Stomach (tissue), 9 donors: ENCODE results near the gene TSPAN17. TPM values are rescaled to one million over a fixed set of nuclear protein-coding genes. Genes with fewer than 3 reads are reported as not detected.

Experiments used
- DNase-seq, 2 donors: peaks; one replicate each; pipeline versions ENCODE4 v3.0.0 to v3.0.0-alpha.2; 2013 to 2019
- H3K27ac ChIP-seq, 5 donors: fragments of 200-600 bp in 4 of 5; sonication (generic) in 4 of 5; one replicate each; pipeline ENCODE4 v1.5.1; 2013 to 2019; ENCODE audit warnings: mild to moderate bottlenecking in 1 of 5, moderate library complexity in 1 of 5
- H3K27me3 ChIP-seq, 3 donors: fragments of 200-600 bp; sonication (generic); one replicate each; pipeline ENCODE4 v1.5.1; 2017 to 2019; ENCODE audit warnings: mixed run types in 1 of 3
- H3K36me3 ChIP-seq, 4 donors: fragments of 200-600 bp; sonication (generic); 1 replicate in 3 of 4; 2 replicates in 1 of 4; pipeline ENCODE4 v1.5.1; 2016 to 2019
- H3K4me1 ChIP-seq, 4 donors: fragments of 200-600 bp; sonication (generic); one replicate each; pipeline ENCODE4 v1.5.1; 2016 to 2019
- H3K4me3 ChIP-seq, 4 donors: fragments of 200-600 bp; sonication (generic) in 3 of 4; one replicate each; pipeline ENCODE4 v1.5.1; 2016 to 2019; ENCODE audit warnings: mild to moderate bottlenecking in 1 of 4
- H3K9me3 ChIP-seq, 4 donors: fragments of 200-600 bp; sonication (generic); one replicate each; pipeline ENCODE4 v1.5.1; 2016 to 2019
- EP300 ChIP-seq: sonication (generic); formaldehyde crosslinking; IDR thresholded peaks from one replicate; pipeline ENCODE4 v1.6.1; 2017; ENCODE audit warnings: antibody characterized with exemption
- POLR2A ChIP-seq, 4 donors: fragments of 450-650 bp; IDR thresholded peaks; one replicate each; pipeline ENCODE4 v1.6.1; 2016; ENCODE audit warnings: antibody characterized with exemption in 4 of 4, control low read depth in 2 of 4, mild to moderate bottlenecking in 1 of 4, moderate library complexity in 1 of 4
- POLR2AphosphoS5 ChIP-seq, 3 donors: sonication (generic); formaldehyde crosslinking; IDR thresholded peaks; one replicate each; pipeline ENCODE4 v1.6.1; 2016; ENCODE audit warnings: antibody characterized with exemption in 3 of 3
- WGBS, 5 donors: extraction: QIAGEN DNeasy Blood & Tissue Kit in 3 of 5; methylation state at CpG; one replicate each; pipeline versions ENCODE4 v1.1.5 to v1.1.7; 2013 to 2018; 5-methylcytosine and 5-hydroxymethylcytosine counted together
- intact Hi-C: fragments of 100-400 bp; cut with DNase I; formaldehyde crosslinking; loops from one replicate; pipeline ENCODE4 v1.15.1; 2023; ENCODE audit warnings: low total_unique reads
- polyA plus RNA-seq, 3 donors: library from polyadenylated mRNA; stranded (reverse); fragments of 200-250 nt; gene quantifications; one replicate each; pipeline ENCODE4 v1.2.3, GENCODE V29; 2013
- total RNA-seq, 5 donors: library from RNA; depleted of rRNA; stranded (reverse); fragments of >200 nt; gene quantifications; one replicate each; pipeline versions ENCODE4 v1.1.0 to v1.2.3, GENCODE V29; 2014 to 2016
- TF ChIP-seq, protein P1 (sequence below), 7 experiments: fragments of 450-650 bp in 4 of 7; fragments of 200-600 bp in 3 of 7; sonication (generic) in 3 of 7; IDR thresholded peaks; one replicate each; pipeline ENCODE4 v1.5.1; 2016 to 2019; ENCODE audit warnings: antibody characterized with exemption in 7 of 7, control low read depth in 2 of 7, mild to moderate bottlenecking in 1 of 7
- donor health status: healthy with polysubstance abuse.
- donor health status: Bipolar disorder and iron deficiency.
- donor health status: healthy.

Gene TSPAN17
- total and polyA plus RNA-seq, 8 donors: 2.3 to 79.9 (median 21.7) TPM

DNA sequence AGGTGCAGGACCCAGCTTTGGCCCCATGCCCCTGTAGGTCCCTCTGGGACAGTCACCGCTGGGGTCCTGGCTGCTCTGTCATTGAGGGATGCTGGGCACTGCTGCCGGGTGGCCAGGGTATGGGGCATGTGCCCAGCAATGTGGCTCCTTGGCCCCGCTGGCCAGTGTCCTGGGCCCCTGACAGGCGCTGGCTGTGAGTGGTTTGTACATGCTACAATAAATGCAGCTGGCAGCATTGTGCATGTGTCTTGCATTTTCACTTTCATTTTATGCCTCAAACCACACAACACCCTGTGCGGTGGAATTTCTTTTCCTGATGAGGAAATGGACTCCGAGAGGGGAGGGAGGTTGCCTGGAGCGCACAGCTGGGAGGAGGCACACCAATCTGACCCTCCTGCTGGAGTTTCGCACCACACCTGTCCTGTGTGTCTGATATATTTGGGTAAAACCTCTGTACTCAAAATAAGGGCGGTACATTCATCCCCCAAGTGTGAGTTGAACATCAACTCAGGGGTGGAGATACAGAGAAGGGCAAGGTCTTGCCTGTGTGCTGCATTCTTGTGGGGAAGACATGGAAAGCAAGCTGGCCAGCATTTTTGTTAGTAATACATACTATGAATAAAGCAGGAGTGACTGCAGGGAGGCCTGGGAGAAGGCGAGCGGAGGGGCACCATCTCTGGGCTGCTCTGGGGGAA is 11.7 kb downstream of the TSPAN17 start:
- Histone ChIP-seq H3K27me3 (peaks cover 0 to 29% (median 7%) of the 10 kb centered on the region in 3 donors), H3K27ac (peak overlapping the region in 3 of 5 donors; percentile 11 to 57 (median 37)), H3K4me3 (peak overlapping the region in 3 of 4 donors; percentile 12 to 31 (median 23)), H3K4me1 (peaks cover 9 to 34% (median 26%) of the 10 kb centered on the region in 4 donors), H3K9me3 (no peaks in the 10 kb centered on the region), H3K36me3 (peaks cover 0 to 39% (median 39%) of the 10 kb centered on the region in 4 donors)
- peak in 1 of 3 donors; percentile 56 for TF ChIP-seq POLR2AphosphoS5 (IDR thresholded peaks at IDR 0.05)
- no peak for TF ChIP-seq EP300
- TF ChIP-seq POLR2A (IDR thresholded peaks at IDR 0.05): no peak
- TF ChIP-seq, protein P1, sequence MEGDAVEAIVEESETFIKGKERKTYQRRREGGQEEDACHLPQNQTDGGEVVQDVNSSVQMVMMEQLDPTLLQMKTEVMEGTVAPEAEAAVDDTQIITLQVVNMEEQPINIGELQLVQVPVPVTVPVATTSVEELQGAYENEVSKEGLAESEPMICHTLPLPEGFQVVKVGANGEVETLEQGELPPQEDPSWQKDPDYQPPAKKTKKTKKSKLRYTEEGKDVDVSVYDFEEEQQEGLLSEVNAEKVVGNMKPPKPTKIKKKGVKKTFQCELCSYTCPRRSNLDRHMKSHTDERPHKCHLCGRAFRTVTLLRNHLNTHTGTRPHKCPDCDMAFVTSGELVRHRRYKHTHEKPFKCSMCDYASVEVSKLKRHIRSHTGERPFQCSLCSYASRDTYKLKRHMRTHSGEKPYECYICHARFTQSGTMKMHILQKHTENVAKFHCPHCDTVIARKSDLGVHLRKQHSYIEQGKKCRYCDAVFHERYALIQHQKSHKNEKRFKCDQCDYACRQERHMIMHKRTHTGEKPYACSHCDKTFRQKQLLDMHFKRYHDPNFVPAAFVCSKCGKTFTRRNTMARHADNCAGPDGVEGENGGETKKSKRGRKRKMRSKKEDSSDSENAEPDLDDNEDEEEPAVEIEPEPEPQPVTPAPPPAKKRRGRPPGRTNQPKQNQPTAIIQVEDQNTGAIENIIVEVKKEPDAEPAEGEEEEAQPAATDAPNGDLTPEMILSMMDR (IDR thresholded peaks at IDR 0.05): no peak
- peak; percentile 35 to 57 for DNase-seq
- 36 to 56% (median 46%) methylated on average over 8 to 11 of the region's 11 CpGs for WGBS, 5 donors
- intact Hi-C loops: no loop called here

DNA sequence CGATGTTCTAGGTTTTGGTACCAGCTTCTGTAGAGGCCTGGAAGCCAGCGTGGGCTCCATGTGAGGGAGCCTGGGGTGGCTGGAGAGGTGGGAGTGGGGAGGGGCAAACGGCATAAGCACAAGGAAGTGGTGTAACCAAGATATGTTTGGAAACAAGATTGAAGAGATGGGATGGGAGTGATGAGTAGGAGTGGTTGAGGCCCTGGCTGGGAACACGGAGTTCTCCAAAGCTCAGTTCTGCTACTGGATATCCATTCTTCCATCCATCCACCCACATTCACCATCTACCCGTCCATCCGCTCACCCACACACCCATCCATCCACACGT is 12.2 kb downstream of the TSPAN17 start:
- peaks cover 0 to 34% (median 11%) of the 10 kb centered on the region in 3 donors for H3K27me3 ChIP-seq
- H3K4me3 ChIP-seq: no peak overlapping the region
- WGBS, 5 donors: 72 to 82% (median 76%) methylated on average over 7 of the region's 7 CpGs
- peak overlapping the region in 2 of 5 donors; percentile 11 to 57 for H3K27ac ChIP-seq
- intact Hi-C loops: no loop called here
- no peaks in the 10 kb centered on the region for H3K9me3 ChIP-seq
- H3K4me1 ChIP-seq: peaks cover 9 to 31% (median 26%) of the 10 kb centered on the region in 4 donors
- peaks cover 0 to 34% (median 34%) of the 10 kb centered on the region in 4 donors for H3K36me3 ChIP-seq
- no peak for DNase-seq
- no peak for TF ChIP-seq EP300
- TF ChIP-seq, protein P1 (IDR thresholded peaks at IDR 0.05): no peak
- TF ChIP-seq POLR2A (IDR thresholded peaks at IDR 0.05): no peak
- no peak for TF ChIP-seq POLR2AphosphoS5 (IDR thresholded peaks at IDR 0.05)

DNA sequence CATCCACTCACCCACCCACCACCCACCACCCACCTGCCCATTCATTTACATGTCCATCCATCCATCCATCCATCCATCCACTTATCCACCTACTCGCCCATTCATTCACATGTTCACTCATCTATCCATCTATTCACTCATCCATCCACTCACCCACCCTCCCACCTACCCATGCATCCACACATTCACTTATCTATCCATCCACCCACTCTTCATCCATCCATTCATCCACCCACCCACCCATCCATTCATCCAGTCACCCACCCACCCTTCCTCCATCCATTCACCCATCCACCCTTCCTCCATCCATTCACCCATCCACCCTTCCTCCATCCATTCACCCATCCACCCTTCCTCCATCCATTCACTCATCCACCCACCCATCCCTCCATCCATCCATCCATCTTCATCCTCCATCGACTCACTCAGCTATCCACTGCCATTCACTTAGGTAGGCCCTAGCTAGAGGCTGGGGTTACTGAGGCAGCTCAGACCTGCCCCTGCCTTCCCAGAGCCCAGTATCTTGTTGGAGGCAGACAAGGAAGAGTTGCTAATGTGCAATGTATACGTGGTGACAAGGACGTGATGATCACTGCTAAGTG is 12.7 kb downstream of the TSPAN17 start:
- peaks cover 9 to 31% (median 26%) of the 10 kb centered on the region in 4 donors for H3K4me1 ChIP-seq
- peaks cover 0 to 39% (median 16%) of the 10 kb centered on the region in 3 donors for H3K27me3 ChIP-seq
- TF ChIP-seq EP300 (no peak), POLR2A (IDR thresholded peaks at IDR 0.05) (no peak), POLR2AphosphoS5 (IDR thresholded peaks at IDR 0.05) (no peak)
- TF ChIP-seq, protein P1 (IDR thresholded peaks at IDR 0.05): no peak
- no peaks in the 10 kb centered on the region for H3K9me3 ChIP-seq
- no peak overlapping the region for H3K27ac ChIP-seq
- no peak overlapping the region for H3K4me3 ChIP-seq
- intact Hi-C loops: no loop called here
- DNase-seq: no peak
- H3K36me3 ChIP-seq: peaks cover 0 to 29% (median 29%) of the 10 kb centered on the region in 4 donors
- 67 to 83% (median 74%) methylated on average over 4 of the region's 4 CpGs for WGBS, 5 donors

DNA sequence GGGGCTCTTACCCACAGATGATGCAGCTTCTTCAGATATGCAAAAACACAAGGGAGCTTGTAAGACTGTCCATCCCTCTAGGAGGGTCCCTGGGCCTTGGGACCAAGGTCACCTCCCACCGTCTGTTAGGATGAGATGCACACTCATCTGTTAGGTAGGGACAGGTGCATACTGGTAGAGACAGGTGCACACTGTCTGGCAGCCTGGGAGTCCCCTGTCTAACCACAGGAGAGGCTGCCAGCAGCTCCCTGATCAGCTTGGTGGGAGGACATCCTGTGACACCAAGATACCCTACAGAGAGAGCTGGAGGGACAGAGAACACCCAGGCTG is 13.2 kb downstream of the TSPAN17 start:
- H3K36me3 ChIP-seq: peaks cover 0 to 24% (median 23%) of the 10 kb centered on the region in 4 donors
- no peak for DNase-seq
- no peak overlapping the region for H3K4me3 ChIP-seq
- peaks cover 9 to 31% (median 26%) of the 10 kb centered on the region in 4 donors for H3K4me1 ChIP-seq
- WGBS, 5 donors: 14 to 57% (median 21%) methylated on average over 1 of the region's 1 CpG
- no peaks in the 10 kb centered on the region for H3K9me3 ChIP-seq
- intact Hi-C loops: no loop called here
- peaks cover 0 to 44% (median 17%) of the 10 kb centered on the region in 3 donors for H3K27me3 ChIP-seq
- no peak for TF ChIP-seq POLR2AphosphoS5 (IDR thresholded peaks at IDR 0.05)
- TF ChIP-seq, protein P1 (IDR thresholded peaks at IDR 0.05): no peak
- no peak for TF ChIP-seq EP300
- no peak for TF ChIP-seq POLR2A (IDR thresholded peaks at IDR 0.05)
- H3K27ac ChIP-seq: no peak overlapping the region
